H9 (cell line): ENCODE results near the gene ZBTB47. TPM values are rescaled to one million over a fixed set of nuclear protein-coding genes. Genes with fewer than 3 reads are reported as not detected.

Experiments
- DNase-seq: peaks from one replicate; pipeline ENCODE4 v3.0.0-alpha.2; 2017
- H2AFZ ChIP-seq: one replicate; pipeline ENCODE4 v1.6.1; 2013; ENCODE audit warnings: mild to moderate bottlenecking, low read length, control low read depth, moderate library complexity
- H2AK5ac ChIP-seq: 2 replicates; pipeline ENCODE4 v1.6.1; 2013; ENCODE audit warnings: low read length, control low read depth, mixed read lengths; ENCODE audit not compliant: insufficient read length
- H2BK120ac ChIP-seq: one replicate; pipeline ENCODE4 v1.6.1; 2013; ENCODE audit warnings: low read depth, mild to moderate bottlenecking, low read length, control low read depth, inconsistent platforms; ENCODE audit not compliant: poor library complexity, severe bottlenecking
- H2BK12ac ChIP-seq: 2 replicates; pipeline ENCODE4 v1.6.1; 2013; ENCODE audit warnings: low read length, control low read depth, mixed read lengths, low read depth; ENCODE audit not compliant: insufficient read length
- H2BK15ac ChIP-seq: 2 replicates; pipeline ENCODE4 v1.6.1; 2013; ENCODE audit warnings: low read depth, low read length, control low read depth
- H2BK20ac ChIP-seq: one replicate; pipeline ENCODE4 v1.6.1; 2013; ENCODE audit warnings: low read depth, mild to moderate bottlenecking, low read length, control low read depth, inconsistent platforms; ENCODE audit not compliant: poor library complexity, severe bottlenecking
- H2BK5ac ChIP-seq: 2 replicates; pipeline ENCODE4 v1.6.1; 2013; ENCODE audit warnings: low read length, control low read depth, mixed read lengths; ENCODE audit not compliant: insufficient read length
- H3K14ac ChIP-seq: 2 replicates; pipeline ENCODE4 v1.6.1; 2013; ENCODE audit warnings: low read length, control low read depth; ENCODE audit not compliant: insufficient read depth
- H3K18ac ChIP-seq: 2 replicates; pipeline ENCODE4 v1.6.1; 2013; ENCODE audit warnings: low read depth, mild to moderate bottlenecking, mixed read lengths, low read length, control low read depth; ENCODE audit not compliant: insufficient read length
- H3K23ac ChIP-seq: 2 replicates; pipeline ENCODE4 v1.6.1; 2013; ENCODE audit warnings: low read length, control low read depth, mixed read lengths, low read depth; ENCODE audit not compliant: insufficient read length
- H3K23me2 ChIP-seq: 2 replicates; pipeline ENCODE4 v1.6.1; 2013; ENCODE audit warnings: low read depth, mild to moderate bottlenecking, mixed read lengths, low read length, control low read depth; ENCODE audit not compliant: insufficient read length, poor library complexity, severe bottlenecking
- H3K27ac ChIP-seq: 2 replicates; pipeline ENCODE4 v1.5.1; 2013; ENCODE audit warnings: low read length, control low read depth, mixed read lengths, low read depth; ENCODE audit not compliant: insufficient read length
- H3K27me3 ChIP-seq: 2 replicates; pipeline ENCODE4 v1.6.1; 2013; ENCODE audit warnings: low read length, control low read depth, inconsistent platforms; ENCODE audit not compliant: insufficient read depth
- H3K4ac ChIP-seq: 2 replicates; pipeline ENCODE4 v1.6.1; 2013; ENCODE audit warnings: low read depth, mild to moderate bottlenecking, control low read depth, inconsistent platforms, low read length, moderate library complexity
- H3K4me1 ChIP-seq: 2 replicates; pipeline ENCODE4 v1.6.1; 2013; ENCODE audit warnings: low read length, control low read depth, inconsistent platforms; ENCODE audit not compliant: insufficient read depth
- H3K4me2 ChIP-seq: 2 replicates; pipeline ENCODE4 v1.6.1; 2013; ENCODE audit warnings: low read length, control low read depth, mixed read lengths; ENCODE audit not compliant: insufficient read length, insufficient read depth
- H3K56ac ChIP-seq: 2 replicates; pipeline ENCODE4 v1.6.1; 2013; ENCODE audit warnings: low read depth, mild to moderate bottlenecking, mixed read lengths, low read length, control low read depth; ENCODE audit not compliant: insufficient read length
- H3K79me1 ChIP-seq: 2 replicates; pipeline ENCODE4 v1.6.1; 2013; ENCODE audit warnings: low read depth, mild to moderate bottlenecking, moderate library complexity, low read length, control low read depth, inconsistent platforms; ENCODE audit not compliant: insufficient read depth, poor library complexity, severe bottlenecking
- H3K79me2 ChIP-seq: 2 replicates; pipeline ENCODE4 v1.6.1; 2013; ENCODE audit warnings: low read length, control low read depth, inconsistent platforms; ENCODE audit not compliant: insufficient read depth
- H3K9ac ChIP-seq: 2 replicates; pipeline ENCODE4 v1.6.1; 2013; ENCODE audit warnings: low read length, control low read depth, mixed read lengths; ENCODE audit not compliant: insufficient read length; ENCODE audit errors: extremely low read depth
- H3K9me3 ChIP-seq: one replicate; pipeline ENCODE4 v1.6.1; 2013; ENCODE audit warnings: low read depth, low read length, inconsistent platforms; ENCODE audit not compliant: control insufficient read depth
- H3T11ph ChIP-seq: one replicate; pipeline ENCODE4 v1.6.1; 2013; ENCODE audit warnings: mild to moderate bottlenecking, low read length, control low read depth, inconsistent platforms
- H4K20me1 ChIP-seq: one replicate; pipeline ENCODE4 v1.6.1; 2013; ENCODE audit not compliant: control insufficient read depth, insufficient read length, insufficient read depth
- H4K5ac ChIP-seq: 2 replicates; pipeline ENCODE4 v1.6.1; 2013; ENCODE audit warnings: low read depth, mild to moderate bottlenecking, mixed read lengths, low read length, control low read depth; ENCODE audit not compliant: insufficient read length
- H4K8ac ChIP-seq: replicated peaks from 2 replicates; pipeline ENCODE4 v1.6.1; 2013; ENCODE audit warnings: low read length, control low read depth, mixed read lengths, low read depth; ENCODE audit not compliant: insufficient read length
- H4K91ac ChIP-seq: 2 replicates; pipeline ENCODE4 v1.6.1; 2013; ENCODE audit warnings: low read depth, mild to moderate bottlenecking, moderate library complexity, mixed read lengths, low read length, control low read depth; ENCODE audit not compliant: insufficient read length
- H3K27ac Mint-ChIP-seq, 3 experiments: 2 replicates in 2 of 3; 3 replicates in 1 of 3; pipeline ENCODE4 v1.8.0; 2020 to 2021; ENCODE audit warnings: mixed read lengths in 3 of 3, mild to moderate bottlenecking in 1 of 3, moderate library complexity in 1 of 3
- H3K27me3 Mint-ChIP-seq: 2 replicates; pipeline ENCODE4 v1.8.0; 2021; ENCODE audit warnings: low read depth, mild to moderate bottlenecking, moderate library complexity, mixed read lengths
- H3K36me3 Mint-ChIP-seq, 3 experiments: 2 replicates in 2 of 3; 3 replicates in 1 of 3; pipeline ENCODE4 v1.8.0; 2020 to 2021; ENCODE audit warnings: low read depth in 3 of 3, mixed read lengths in 3 of 3; ENCODE audit not compliant: insufficient read depth in 1 of 3
- H3K4me1 Mint-ChIP-seq, 2 experiments: 2 replicates each; pipeline ENCODE4 v1.8.0; 2020; ENCODE audit warnings: mixed read lengths in 2 of 2
- H3K4me3 Mint-ChIP-seq, 2 experiments: 2 replicates in 1 of 2; 3 replicates in 1 of 2; pipeline ENCODE4 v1.8.0; 2020 to 2021; ENCODE audit warnings: mild to moderate bottlenecking in 2 of 2, mixed read lengths in 2 of 2, moderate library complexity in 1 of 2
- H3K9me3 Mint-ChIP-seq, 2 experiments: 2 replicates in 1 of 2; 3 replicates in 1 of 2; pipeline ENCODE4 v1.8.0; 2020; ENCODE audit warnings: mild to moderate bottlenecking in 2 of 2, mixed read lengths in 2 of 2, moderate library complexity in 1 of 2
- CTCF ChIP-seq: fragments of 200-600 bp; sonication (generic); conservative IDR thresholded peaks from 3 replicates; pipeline ENCODE4 v1.8.0; 2021; ENCODE audit warnings: antibody characterized with exemption, mild to moderate bottlenecking
- WGBS: extraction: QIAGEN DNeasy Blood & Tissue Kit; methylation state at CpG from one replicate; pipeline ENCODE4 v1.1.7; 2013; ENCODE audit warnings: missing lambda C conversion rate, low lambda C conversion rate, mixed read lengths; ENCODE audit not compliant: insufficient read length; ENCODE audit errors: extremely low coverage; 5-methylcytosine and 5-hydroxymethylcytosine counted together
- total RNA-seq: library from RNA; stranded (reverse); gene quantifications from 2 replicates; pipeline ENCODE4 v1.2.1, GENCODE V29; 2021

The ZBTB47 gene
- total RNA-seq, 1 experiment from 2014 or later = 3.6 TPM

GRCh38 chr3:42702066-42702951, 48.8 kb downstream of the ZBTB47 start, which contains the start of gene HHATL:
TSS of gene HHATL (minus strand) at chr3:42702798. CDS start at chr3:42700826, 1,972 bp downstream.
- Histone ChIP-seq H3T11ph (no peak within 1 kb of the TSS), H4K5ac (no peak within 1 kb of the TSS), H3K9ac (no peak within 1 kb of the TSS), H2BK20ac (no peak within 1 kb of the TSS), H2BK5ac (no peak within 1 kb of the TSS), H3K27me3 (no peaks in the 10 kb centered on the region; the same call in 1 of the 2 replicates), H4K91ac (no peak within 1 kb of the TSS), H2AK5ac (no peak within 1 kb of the TSS), H4K20me1 (no peaks in the 10 kb centered on the region), H3K79me2 (no peaks in the 10 kb centered on the region), H2BK12ac (no peak within 1 kb of the TSS), H3K9me3 (no peaks in the 10 kb centered on the region), H3K23me2 (no peaks in the 10 kb centered on the region), H3K23ac (no peak within 1 kb of the TSS), H3K18ac (no peak within 1 kb of the TSS), H2AFZ (no peak within 1 kb of the TSS), H2BK120ac (no peak within 1 kb of the TSS), H3K27ac (no peak within 1 kb of the TSS), H2BK15ac (no peak within 1 kb of the TSS), H3K4ac (no peak within 1 kb of the TSS), H3K56ac (no peak within 1 kb of the TSS), H3K4me1 (no peaks in the 10 kb centered on the region), H3K4me2 (no peak within 1 kb of the TSS), H3K14ac (no peak within 1 kb of the TSS; the same call in 1 of the 2 replicates), H3K79me1 (no peaks in the 10 kb centered on the region), H4K8ac (no peak within 1 kb of the TSS)
- Mint-ChIP-seq H3K9me3 (no peaks in the 10 kb centered on the region), H3K36me3 (no peaks in the 10 kb centered on the region; a peak in 1 of 7 replicates), H3K27me3 (peaks cover 2% of the 10 kb centered on the region; the same call in 1 of the 2 replicates), H3K4me1 (peaks cover 11 to 22% of the 10 kb centered on the region in 2 experiments), H3K4me3 (no peak within 1 kb of the TSS; a peak in 1 of 5 replicates), H3K27ac (0 out of 7 replicates have a peak within 1 kb of the TSS, but pooled peaks of 1 of the 3 experiments have one; percentile 24)
- WGBS = no CpG with 5 or more reads among the region's 21 CpGs
- peak; percentile 31 for DNase-seq
- no peak for TF ChIP-seq CTCF
